ENCODE data around the gene ADAT3. TPM values are rescaled to one million over a fixed set of nuclear protein-coding genes. Genes with fewer than 3 reads are reported as not detected.

The ADAT3 gene
- total RNA-seq, 2 donors from 2014 or later = 3.9 to 8.4 TPM

GRCh38 chr19:1914826-1915341, 9.7 kb downstream of the ADAT3 start:
- H3K36me3 ChIP-seq = peaks cover 28% of the 10 kb centered on the region
- no peaks in the 10 kb centered on the region for H3K9me3 ChIP-seq
- ATAC-seq (ENCODE audit: insufficient number of reproducible peaks, low FRiP score, low read depth) (no peak), DNase-seq (ENCODE audit: low spot score) (no peak)
- H3K27me3 ChIP-seq (replicated peaks; ENCODE audit: insufficient read depth) = no peaks in the 10 kb centered on the region
- no peak overlapping the region for H3K4me3 ChIP-seq
- no peaks in the 10 kb centered on the region for H3K4me1 ChIP-seq (ENCODE audit: control insufficient read depth in 1 of 2, low read depth in 2 of 2)
- no peak for TF ChIP-seq CTCF (IDR thresholded peaks at IDR 0.05)
- H3K27ac ChIP-seq = no peak overlapping the region

DNA sequence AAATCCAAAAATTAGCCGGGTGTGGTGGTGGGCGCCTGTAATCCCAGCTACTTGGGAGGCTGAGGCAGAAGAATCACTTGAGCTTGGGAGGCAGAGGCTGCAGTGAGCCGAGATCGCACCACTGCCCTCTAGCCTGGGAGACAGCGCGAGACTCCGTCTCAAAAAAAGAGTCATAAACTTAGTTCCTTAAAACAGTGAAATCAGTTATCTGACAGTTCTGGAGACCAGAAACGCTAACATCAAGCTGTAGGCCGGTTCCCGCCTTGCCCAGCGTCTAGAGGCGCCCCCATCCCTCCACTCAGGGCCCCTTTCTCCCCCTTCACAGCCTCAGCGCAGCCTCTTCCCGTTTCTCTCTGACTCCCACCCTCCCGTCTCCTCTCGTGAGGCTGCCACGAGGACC, 11.9 kb downstream of the ADAT3 start:
- Histone ChIP-seq H3K36me3 (peaks cover 42% of the 10 kb centered on the region), H3K9me3 (no peaks in the 10 kb centered on the region), H3K4me1 (ENCODE audit: control insufficient read depth in 1 of 2, low read depth in 2 of 2) (no peaks in the 10 kb centered on the region), H3K27ac (no peak overlapping the region), H3K27me3 (replicated peaks; ENCODE audit: insufficient read depth) (no peaks in the 10 kb centered on the region), H3K4me3 (no peak overlapping the region)
- ATAC-seq (ENCODE audit: insufficient number of reproducible peaks, low FRiP score, low read depth) (no peak), DNase-seq (ENCODE audit: low spot score) (no peak)
- no peak for TF ChIP-seq CTCF (IDR thresholded peaks at IDR 0.05)

DNA sequence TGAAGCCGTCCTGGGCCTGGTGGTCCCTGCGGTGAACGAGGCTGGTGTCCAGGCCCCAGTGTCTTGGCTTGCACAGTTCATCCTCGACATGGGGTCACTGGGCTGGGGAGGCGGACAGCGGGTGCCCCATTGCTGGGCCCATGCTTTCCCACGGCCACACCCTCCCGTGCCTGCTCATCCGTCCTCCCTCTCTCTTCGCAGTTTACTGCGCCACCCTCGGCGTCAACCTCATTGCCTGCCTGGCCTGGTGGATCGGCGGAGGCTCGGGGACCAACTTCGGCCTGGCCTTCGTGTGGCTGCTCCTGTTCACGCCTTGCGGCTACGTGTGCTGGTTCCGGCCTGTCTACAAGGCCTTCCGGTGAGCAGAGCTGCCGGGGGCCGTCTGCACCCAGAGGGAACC, 12.7 kb downstream of the ADAT3 start:
- H3K4me3 ChIP-seq = no peak overlapping the region
- DNase-seq (ENCODE audit: low spot score) (no peak), ATAC-seq (ENCODE audit: insufficient number of reproducible peaks, low FRiP score, low read depth) (no peak)
- no peaks in the 10 kb centered on the region for H3K4me1 ChIP-seq (ENCODE audit: control insufficient read depth in 1 of 2, low read depth in 2 of 2)
- H3K27me3 ChIP-seq (replicated peaks; ENCODE audit: insufficient read depth) = no peaks in the 10 kb centered on the region
- peaks cover 39% of the 10 kb centered on the region for H3K36me3 ChIP-seq
- no peak for TF ChIP-seq CTCF (IDR thresholded peaks at IDR 0.05)
- H3K9me3 ChIP-seq = no peaks in the 10 kb centered on the region
- H3K27ac ChIP-seq = no peak overlapping the region

DNA sequence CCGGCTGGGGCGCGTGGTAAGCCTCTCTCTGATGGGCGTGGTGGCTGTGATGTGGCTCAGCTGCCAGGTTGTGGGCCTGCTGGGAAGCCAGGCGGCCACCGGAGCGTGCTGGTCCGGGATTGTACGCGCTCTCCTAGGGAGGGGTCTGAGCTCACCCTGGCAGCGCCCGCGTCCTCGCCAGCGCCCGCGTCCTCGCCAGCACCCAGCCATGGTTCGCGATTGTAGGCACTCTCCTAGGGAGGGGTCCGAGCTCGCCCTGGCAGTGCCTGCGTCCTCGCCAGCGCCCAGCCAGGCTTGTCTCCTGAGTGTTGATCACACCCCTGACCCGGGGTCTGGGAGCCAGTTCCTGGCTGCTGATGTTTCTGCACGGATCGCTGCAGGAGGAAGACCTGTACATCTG, 13.8 kb downstream of the ADAT3 start:
- no peaks in the 10 kb centered on the region for H3K27me3 ChIP-seq (replicated peaks; ENCODE audit: insufficient read depth)
- H3K36me3 ChIP-seq = peaks cover 35% of the 10 kb centered on the region
- DNase-seq (ENCODE audit: low spot score) = no peak

GRCh38 chr19:1920644-1921043, 15.4 kb downstream of the ADAT3 start:
- no peak for ATAC-seq (ENCODE audit: insufficient number of reproducible peaks, low FRiP score, low read depth)
- peaks cover 42% of the 10 kb centered on the region for H3K36me3 ChIP-seq

More for the DNA sequence above, 13.8 kb downstream of the ADAT3 start:
- H3K9me3 ChIP-seq = no peaks in the 10 kb centered on the region
- H3K4me1 ChIP-seq (ENCODE audit: control insufficient read depth in 1 of 2, low read depth in 2 of 2) = no peaks in the 10 kb centered on the region
- no peak for ATAC-seq (ENCODE audit: insufficient number of reproducible peaks, low FRiP score, low read depth)
- H3K27ac ChIP-seq = no peak overlapping the region
- no peak overlapping the region for H3K4me3 ChIP-seq
- TF ChIP-seq CTCF (IDR thresholded peaks at IDR 0.05) = no peak

More at GRCh38 chr19:1920644-1921043, 15.4 kb downstream of the ADAT3 start:
- no peaks in the 10 kb centered on the region for H3K4me1 ChIP-seq (ENCODE audit: control insufficient read depth in 1 of 2, low read depth in 2 of 2)
- H3K9me3 ChIP-seq = no peaks in the 10 kb centered on the region
- DNase-seq (ENCODE audit: low spot score) = no peak
- H3K4me3 ChIP-seq = no peak overlapping the region
- TF ChIP-seq CTCF (IDR thresholded peaks at IDR 0.05) = no peak
- H3K27ac ChIP-seq = no peak overlapping the region
- no peaks in the 10 kb centered on the region for H3K27me3 ChIP-seq (replicated peaks; ENCODE audit: insufficient read depth)
